Activated CD8-positive, alpha-beta T cell treated with anti-CD3 and anti-CD28 coated beads for 36 hours (primary cell): ENCODE data around the gene MAP4K3. TPM values are rescaled to one million over a fixed set of nuclear protein-coding genes. Genes with fewer than 3 reads are reported as not detected.

Source experiments
- ATAC-seq: fragments of 200-7000 bp; cut with Tn5 transposase; one replicate; pipeline ENCODE4 v1.10.0; 2021; ENCODE audit warnings: mild to moderate bottlenecking, moderate library complexity
- CTCF ChIA-PET: fragments of 350-600 bp; sonication (Branson Sonifier 250); formaldehyde crosslinking; loops from one replicate; lab custom pipeline; 2021; ENCODE audit warnings: antibody characterized with exemption; lab: Charles Lee
- POLR2A ChIA-PET: fragments of 350-600 bp; sonication (Branson Sonifier 250); formaldehyde crosslinking; loops from one replicate; lab custom pipeline; 2021; ENCODE audit warnings: antibody characterized with exemption; lab: Charles Lee
- DNase-seq: peaks from one replicate; pipeline ENCODE4 v3.0.0-alpha.2; 2020
- H3K27ac Mint-ChIP-seq: one replicate; pipeline ENCODE4 v1.8.0; 2021; ENCODE audit warnings: mild to moderate bottlenecking, mixed read lengths
- H3K27me3 Mint-ChIP-seq: one replicate; pipeline ENCODE4 v1.8.0; 2021; ENCODE audit warnings: mixed read lengths
- H3K36me3 Mint-ChIP-seq: one replicate; pipeline ENCODE4 v1.8.0; 2021; ENCODE audit warnings: low read depth, mixed read lengths
- H3K4me1 Mint-ChIP-seq: one replicate; pipeline ENCODE4 v1.8.0; 2021; ENCODE audit warnings: low read depth, mixed read lengths
- H3K4me3 Mint-ChIP-seq: one replicate; pipeline ENCODE4 v1.8.0; 2021; ENCODE audit warnings: mild to moderate bottlenecking, moderate library complexity, mixed read lengths
- H3K9me3 Mint-ChIP-seq: one replicate; pipeline ENCODE4 v1.8.0; 2021; ENCODE audit warnings: mixed read lengths
- CTCF ChIP-seq: fragments of 200-600 bp; IDR thresholded peaks from one replicate; pipeline ENCODE4 v1.8.0; 2022; ENCODE audit warnings: antibody characterized with exemption, mild to moderate bottlenecking
- intact Hi-C: fragments of 100-400 bp; cut with micrococcal nuclease; formaldehyde crosslinking; loops from one replicate; pipeline ENCODE4 v1.10.0; 2022
- total RNA-seq, 2 experiments: library from RNA; stranded (reverse); gene quantifications; one replicate each; pipeline ENCODE4 v1.2.3, GENCODE V29; 2021

MAP4K3 gene
- total RNA-seq, 2 experiments from 2014 or later = 6.5 to 12.5 TPM

DNA sequence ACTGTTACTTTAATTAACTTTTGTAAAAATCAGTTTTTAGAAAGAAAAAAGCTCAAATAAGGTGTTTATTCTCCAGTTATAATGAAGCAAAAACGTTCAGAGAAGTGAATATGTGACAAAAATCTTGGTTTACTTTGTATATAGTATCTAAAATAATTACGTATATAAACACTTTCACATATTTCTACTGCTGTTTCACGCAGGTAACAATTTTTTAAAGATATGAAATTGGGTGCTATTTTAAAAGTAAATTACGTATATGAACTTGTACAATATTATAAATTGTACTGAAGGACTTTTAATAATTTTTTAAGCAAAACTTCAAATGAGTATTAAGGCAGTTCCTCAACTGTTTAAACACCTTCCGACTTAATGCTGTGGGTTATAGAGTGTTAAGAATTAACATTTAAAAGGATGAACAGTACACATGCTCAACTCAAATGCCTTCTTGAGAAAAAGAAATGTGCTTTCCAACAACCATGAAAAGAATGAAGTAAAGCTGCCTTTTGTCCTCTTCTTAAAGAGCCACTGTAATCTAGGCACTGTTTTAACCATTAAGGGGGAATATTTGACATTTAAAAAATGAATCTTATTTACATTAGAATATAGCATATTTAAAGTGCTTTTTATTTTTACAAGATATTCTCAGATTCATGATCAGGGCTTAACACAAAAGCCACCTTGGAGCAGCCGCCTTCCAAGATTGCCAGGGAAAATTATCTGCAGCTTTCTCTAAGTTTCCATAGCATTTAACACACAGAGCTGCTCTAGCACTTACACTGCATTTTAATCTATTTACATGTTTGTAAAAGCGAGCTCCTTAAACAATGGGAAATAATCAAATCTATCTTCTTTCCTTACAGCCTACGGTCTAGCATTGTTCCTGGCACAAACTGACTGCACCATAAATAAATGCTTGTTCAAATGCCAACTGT, 136.8 kb downstream of the MAP4K3 start:
- no peak for ATAC-seq
- intact Hi-C loops = no loop called here
- ChIA-PET POLR2A (interaction anchor here (0.8 kb wide), 1 partner anchor 12 kb away, joined by 3 read pairs; no protein-coding TSS in a partner anchor), CTCF (interaction anchor here (1.4 kb wide), 1 partner anchor 430 kb away, joined by 3 read pairs; no protein-coding TSS in a partner anchor)
- TF ChIP-seq CTCF = no peak
- Mint-ChIP-seq H3K4me1 (no peaks in the 10 kb centered on the region), H3K9me3 (no peaks in the 10 kb centered on the region), H3K4me3 (no peak overlapping the region), H3K36me3 (no peaks in the 10 kb centered on the region), H3K27me3 (no peaks in the 10 kb centered on the region), H3K27ac (no peak overlapping the region)
- DNase-seq = no peak

- no peak for DNase-seq
- POLR2A ChIA-PET = no interaction called here
Observed at GRCh38 chr2:39290433-39290832, 146.7 kb downstream of the MAP4K3 start.

DNA sequence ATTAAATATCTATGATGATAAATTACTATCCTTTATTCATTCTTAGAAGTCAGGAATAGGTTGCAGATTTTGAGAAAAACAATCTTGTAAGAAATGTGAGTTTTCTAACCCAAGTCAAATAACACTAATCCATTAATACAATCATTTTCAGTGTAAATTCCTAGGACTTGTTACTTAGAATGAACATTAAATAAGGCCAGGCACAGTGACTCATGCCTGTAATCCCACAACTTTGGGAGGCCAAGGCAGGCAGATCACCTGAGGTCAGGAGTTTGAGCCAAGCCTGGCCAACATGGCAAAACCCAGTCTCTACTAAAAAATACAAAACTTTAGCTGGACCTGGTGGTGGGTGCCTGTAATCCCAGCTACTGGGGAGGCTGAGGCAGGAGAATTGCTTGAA, 147.5 kb downstream of the MAP4K3 start:
- CTCF ChIA-PET = no interaction called here
- no peak for DNase-seq
- Mint-ChIP-seq H3K4me3 (no peak overlapping the region), H3K27ac (no peak overlapping the region), H3K4me1 (no peaks in the 10 kb centered on the region), H3K9me3 (no peaks in the 10 kb centered on the region), H3K27me3 (no peaks in the 10 kb centered on the region), H3K36me3 (peaks cover 8% of the 10 kb centered on the region)
- intact Hi-C loops = no loop called here
- ATAC-seq = no peak
- POLR2A ChIA-PET = no interaction called here
- TF ChIP-seq CTCF = no peak

More at GRCh38 chr2:39290433-39290832, 146.7 kb downstream of the MAP4K3 start:
- intact Hi-C loops = no loop called here
- Mint-ChIP-seq H3K27me3 (no peaks in the 10 kb centered on the region), H3K9me3 (no peaks in the 10 kb centered on the region), H3K4me3 (no peak overlapping the region), H3K4me1 (no peaks in the 10 kb centered on the region), H3K27ac (no peak overlapping the region), H3K36me3 (peaks cover 8% of the 10 kb centered on the region)
- TF ChIP-seq CTCF = no peak
- no peak for ATAC-seq
- CTCF ChIA-PET = no interaction called here

GRCh38 chr2:39283561-39283960, 153.5 kb downstream of the MAP4K3 start:
- CTCF ChIA-PET = interaction anchor here (1.5 kb wide), 1 partner anchor 15 kb away, joined by 3 read pairs; no protein-coding TSS in a partner anchor
- no peak for TF ChIP-seq CTCF
- peaks cover 5% of the 10 kb centered on the region for H3K36me3 Mint-ChIP-seq
- H3K9me3 Mint-ChIP-seq = no peaks in the 10 kb centered on the region
- intact Hi-C loops = no loop called here
- POLR2A ChIA-PET = no interaction called here
- H3K27me3 Mint-ChIP-seq = no peaks in the 10 kb centered on the region
- no peaks in the 10 kb centered on the region for H3K4me1 Mint-ChIP-seq
- H3K4me3 Mint-ChIP-seq = no peak overlapping the region
- H3K27ac Mint-ChIP-seq = no peak overlapping the region
- no peak for DNase-seq
- ATAC-seq = no peak

DNA sequence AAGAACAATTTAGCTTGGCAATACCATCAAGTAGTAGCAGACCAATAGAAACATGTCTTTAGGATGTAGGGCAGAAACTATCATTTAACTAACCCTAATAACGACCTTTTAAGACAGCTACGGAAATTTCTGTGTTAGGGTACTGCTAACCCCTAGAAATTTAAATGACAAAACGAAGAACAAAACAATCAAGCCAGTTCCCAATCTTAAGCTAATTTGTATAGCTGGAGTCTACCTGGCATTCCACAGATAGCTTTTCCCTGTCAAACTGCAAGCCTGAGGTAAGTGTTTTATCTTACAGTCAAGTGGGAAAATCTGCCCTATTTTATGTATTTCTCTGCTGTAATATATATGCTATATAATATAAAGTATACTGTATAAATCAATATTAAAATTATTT, 155.7 kb downstream of the MAP4K3 start:
- CTCF ChIA-PET = no interaction called here
- DNase-seq (no peak), ATAC-seq (no peak)
- Mint-ChIP-seq H3K27me3 (no peaks in the 10 kb centered on the region), H3K4me3 (no peak overlapping the region), H3K36me3 (peaks cover 10% of the 10 kb centered on the region), H3K4me1 (no peaks in the 10 kb centered on the region), H3K9me3 (no peaks in the 10 kb centered on the region), H3K27ac (no peak overlapping the region)
- no peak for TF ChIP-seq CTCF
- intact Hi-C loops = no loop called here
- POLR2A ChIA-PET = interaction anchor here (0.5 kb wide), 1 partner anchor 60 kb away, joined by 4 read pairs; no protein-coding TSS in a partner anchor
